B cell (primary cell): ENCODE data around the gene ZBP1. TPM values are rescaled to one million over a fixed set of nuclear protein-coding genes. Genes with fewer than 3 reads are reported as not detected.

Experiments used
- ATAC-seq: fragments of 200-7000 bp; cut with Tn5 transposase; one replicate; pipeline ENCODE4 v1.10.0; 2021; ENCODE audit warnings: low read depth, mild to moderate bottlenecking, moderate number of reproducible peaks, moderate library complexity
- CTCF ChIA-PET: fragments of 350-600 bp; sonication (Branson Sonifier 250); formaldehyde crosslinking; loops from one replicate; lab custom pipeline; 2021; ENCODE audit warnings: antibody characterized with exemption, inconsistent platforms; lab: Charles Lee
- POLR2A ChIA-PET: fragments of 350-600 bp; sonication (Branson Sonifier 250); formaldehyde crosslinking; loops from one replicate; lab custom pipeline; 2021; ENCODE audit warnings: antibody characterized with exemption; lab: Charles Lee
- DNase-seq: peaks from one replicate; pipeline ENCODE4 v3.0.0; 2013
- H2AFZ ChIP-seq: 2 replicates; pipeline ENCODE4 v1.6.1; 2012; ENCODE audit warnings: mild to moderate bottlenecking, low read depth, low read length; ENCODE audit not compliant: insufficient read depth, poor library complexity, severe bottlenecking
- H3K27ac ChIP-seq, 2 donors: 1 replicate in 1 of 2; 2 replicates in 1 of 2; pipeline ENCODE4 v1.5.1; 2012 to 2013; ENCODE audit warnings: low read length in 2 of 2, mild to moderate bottlenecking in 2 of 2, moderate library complexity in 1 of 2
- H3K27me3 ChIP-seq, 4 experiments: fragments of 200-600 bp in 1 of 4; sonication (generic) in 1 of 4; replicated peaks in 1 of 4; 1 replicate in 2 of 4; 2 replicates in 2 of 4; pipeline versions ENCODE4 v1.6.1 to v1.7.0; 2013 to 2016; ENCODE audit warnings: low read length in 3 of 4, mild to moderate bottlenecking in 2 of 4, mixed read lengths in 1 of 4, moderate library complexity in 1 of 4; ENCODE audit not compliant: insufficient read depth in 4 of 4, control insufficient read depth in 3 of 4; ENCODE audit errors: control extremely low read depth in 1 of 4
- H3K36me3 ChIP-seq, 2 experiments: replicated peaks in 1 of 2; 1 replicate in 1 of 2; 2 replicates in 1 of 2; pipeline versions ENCODE4 v1.6.1 to v1.7.1; 2013; ENCODE audit warnings: low read length in 1 of 2; ENCODE audit not compliant: insufficient read depth in 2 of 2, control insufficient read depth in 1 of 2; ENCODE audit errors: control extremely low read depth in 1 of 2, extremely low read depth in 1 of 2
- H3K4me1 ChIP-seq, 2 donors: fragments of 200-600 bp in 1 of 2; sonication (generic) in 1 of 2; 1 replicate in 1 of 2; 2 replicates in 1 of 2; pipeline versions ENCODE4 v1.5.1 to v1.6.1; 2013 to 2017; ENCODE audit warnings: low read length in 2 of 2; ENCODE audit not compliant: control insufficient read depth in 2 of 2, insufficient read depth in 2 of 2
- H3K4me2 ChIP-seq: replicated peaks from 2 replicates; pipeline ENCODE3; 2012; ENCODE audit warnings: mild to moderate bottlenecking, low read depth, low read length; ENCODE audit not compliant: poor library complexity, severe bottlenecking
- H3K4me3 ChIP-seq, 5 experiments: fragments of 200-600 bp in 1 of 5; sonication (generic) in 1 of 5; 1 replicate in 3 of 5; 2 replicates in 2 of 5; pipeline versions ENCODE4 v1.5.1 to v1.7.0; 2011 to 2016; ENCODE audit warnings: low read length in 4 of 5, mild to moderate bottlenecking in 4 of 5, low read depth in 2 of 5, control low read depth in 1 of 5, moderate library complexity in 1 of 5; ENCODE audit not compliant: insufficient read depth in 1 of 5; ENCODE audit errors: control extremely low read depth in 1 of 5, extremely low read depth in 1 of 5
- H3K79me2 ChIP-seq: fragments of 200-600 bp; sonication (generic); one replicate; pipeline ENCODE4 v1.6.0; 2016; ENCODE audit warnings: low read length; ENCODE audit not compliant: control insufficient read depth, insufficient read depth
- H3K9ac ChIP-seq: fragments of 200-600 bp; sonication (generic); 2 replicates; pipeline ENCODE4 v1.6.1; 2017; ENCODE audit warnings: mild to moderate bottlenecking, low read length, moderate library complexity
- H3K9me3 ChIP-seq, 3 donors: one replicate each; pipeline versions ENCODE4 v1.6.1 to v1.7.1; 2013; ENCODE audit warnings: low read length in 2 of 3; ENCODE audit not compliant: control insufficient read depth in 2 of 3, insufficient read depth in 1 of 3; ENCODE audit errors: control extremely low read depth in 1 of 3
- H4K20me1 ChIP-seq: 2 replicates; pipeline ENCODE4 v1.6.0; 2012; ENCODE audit warnings: mild to moderate bottlenecking, low read length; ENCODE audit not compliant: insufficient read depth, control insufficient read depth, poor library complexity, severe bottlenecking
- H3K27ac Mint-ChIP-seq: one replicate; pipeline ENCODE4 v1.8.0; 2021; ENCODE audit warnings: mixed read lengths
- H3K27me3 Mint-ChIP-seq: one replicate; pipeline ENCODE4 v1.8.0; 2021; ENCODE audit warnings: mixed read lengths
- H3K4me1 Mint-ChIP-seq: one replicate; pipeline ENCODE4 v1.8.0; 2021; ENCODE audit warnings: mixed read lengths
- H3K4me3 Mint-ChIP-seq: one replicate; pipeline ENCODE4 v1.8.0; 2021; ENCODE audit warnings: mixed read lengths
- H3K9me3 Mint-ChIP-seq: one replicate; pipeline ENCODE4 v1.8.0; 2022; ENCODE audit warnings: mixed read lengths; ENCODE audit not compliant: insufficient read depth
- CTCF ChIP-seq: fragments of 200-600 bp; IDR thresholded peaks from one replicate; pipeline ENCODE4 v1.8.0; 2022; ENCODE audit warnings: antibody characterized with exemption, mild to moderate bottlenecking
- EZH2 ChIP-seq: IDR thresholded peaks from 2 replicates; pipeline ENCODE4 v1.6.1; 2012; ENCODE audit warnings: borderline replicate concordance, low read depth, mild to moderate bottlenecking, moderate library complexity, low read length; ENCODE audit not compliant: insufficient read depth, poor library complexity, severe bottlenecking
- WGBS: methylation state at CpG from one replicate; pipeline ENCODE4 v1.1.5; 2013; ENCODE audit warnings: missing lambda C conversion rate; ENCODE audit not compliant: insufficient coverage; 5-methylcytosine and 5-hydroxymethylcytosine counted together
- intact Hi-C: fragments of 100-400 bp; cut with micrococcal nuclease; formaldehyde crosslinking; loops from one replicate; pipeline ENCODE4 v1.10.0; 2022
- polyA plus RNA-seq: library from polyadenylated mRNA; depleted of rRNA; stranded (reverse); fragments of >200 nt; gene quantifications from 2 replicates; pipeline ENCODE4 v1.2.3, GENCODE V29; 2012
- total RNA-seq, 2 donors: library from RNA; stranded (reverse); fragments of 120-200 nt in 1 of 2; gene quantifications; 1 replicate in 1 of 2; 2 replicates in 1 of 2; pipeline versions ENCODE4 v1.2.3 to v1.2.4, GENCODE V29; 2013 to 2022

The ZBP1 gene
- total and polyA plus RNA-seq, 2 donors (not counting 1 experiment from before 2014, with no cell fraction given), result 29.9 to 69.2 TPM

GRCh38 chr20:57621421-57622200 lies 1.4 kb upstream of the ZBP1 start:
- Mint-ChIP-seq H3K4me3 (peak overlapping the region; percentile 93), H3K27me3 (no peaks in the 10 kb centered on the region), H3K9me3 (peaks cover 6% of the 10 kb centered on the region), H3K27ac (peak overlapping the region; percentile 100), H3K4me1 (peaks cover 67% of the 10 kb centered on the region)
- Histone ChIP-seq H3K36me3 (peaks cover 0 to 9% of the 10 kb centered on the region in 2 experiments), H3K4me3 (no peak overlapping the region), H3K4me1 (peaks cover 53 to 59% of the 10 kb centered on the region in 2 donors), H2AFZ (peak overlapping the region; percentile 35), H3K4me2 (peak overlapping the region; percentile 96), H3K9me3 (peaks cover 0 to 12% (median 10%) of the 10 kb centered on the region in 3 donors), H4K20me1 (peaks cover 8% of the 10 kb centered on the region), H3K27ac (peak overlapping the region; percentile 92 to 96), H3K9ac (peak overlapping the region; percentile 76), H3K79me2 (peaks cover 38% of the 10 kb centered on the region), H3K27me3 (no peaks in the 10 kb centered on the region)
- ATAC-seq (no peak), DNase-seq (no peak)
- TF ChIP-seq EZH2 (no peak), CTCF (no peak)
- POLR2A ChIA-PET, result interaction anchor here (3.2 to 4.3 kb wide), 2 partner anchors 60 to 223 kb away, joined by 19 to 30 read pairs; no protein-coding TSS in a partner anchor
- intact Hi-C loops, result loop anchor here (2.0 to 10.0 kb wide), 2 partner anchors 127 to 233 kb away; no protein-coding TSS in a partner anchor
- WGBS, result 93% methylated on average over 16 of the region's 16 CpGs
- CTCF ChIA-PET, result interaction anchor here (1.2 to 11.0 kb wide), 11 partner anchors 9 to 559 kb away, joined by 5 to 131 read pairs (median 10); partner anchors contain the start of gene PMEPA1
